NCI-H345 treated with DMSO at 0.1 percent for 48 hours (cell line): ENCODE measurements around the gene CRTC2.

Source experiments
- DNase-seq: peaks from one replicate; lab custom pipeline; 2025; ENCODE audit not compliant: unreplicated experiment; lab: John Stamatoyannopoulos, UW

CRTC2 gene

DNA sequence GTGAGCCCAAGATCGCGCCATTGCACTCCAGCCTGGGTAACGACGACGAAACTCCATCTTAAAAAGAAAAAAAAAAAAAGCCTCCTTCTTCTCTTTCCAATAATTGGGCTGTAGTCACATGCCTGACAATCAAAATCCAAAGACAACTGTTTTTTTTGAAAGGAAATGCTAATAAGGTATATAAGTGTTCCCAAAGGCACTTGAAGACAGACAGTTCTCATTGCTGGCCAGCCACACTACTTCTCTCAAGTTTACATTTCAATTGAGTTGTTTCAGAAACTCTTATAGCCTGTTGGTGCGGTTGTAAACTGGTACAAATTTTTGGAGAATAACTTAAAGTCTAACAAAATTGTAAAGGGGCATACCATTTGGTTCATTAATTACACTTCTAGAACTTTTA lies 58.9 kb downstream of the CRTC2 start:
- no peak for DNase-seq
